IPS DF 19.7 (cell line): ENCODE data around the gene WBP2NL.
"Not testable (repeated sequence)": the region's sequence is repeated elsewhere in the genome, so short reads cannot be mapped to it uniquely, and the experiment has no call there.

Experiments
- DNase-seq: peaks from one replicate; pipeline ENCODE4 v3.0.0-alpha.2; 2013; ENCODE audit warnings: low read depth, low spot score

WBP2NL gene

GRCh38 chr22:42033263-42034181 lies 34.9 kb downstream of the WBP2NL start:
- no peak for DNase-seq

GRCh38 chr22:42035256-42035655 lies 36.7 kb downstream of the WBP2NL start:
- DNase-seq, result no peak

DNA sequence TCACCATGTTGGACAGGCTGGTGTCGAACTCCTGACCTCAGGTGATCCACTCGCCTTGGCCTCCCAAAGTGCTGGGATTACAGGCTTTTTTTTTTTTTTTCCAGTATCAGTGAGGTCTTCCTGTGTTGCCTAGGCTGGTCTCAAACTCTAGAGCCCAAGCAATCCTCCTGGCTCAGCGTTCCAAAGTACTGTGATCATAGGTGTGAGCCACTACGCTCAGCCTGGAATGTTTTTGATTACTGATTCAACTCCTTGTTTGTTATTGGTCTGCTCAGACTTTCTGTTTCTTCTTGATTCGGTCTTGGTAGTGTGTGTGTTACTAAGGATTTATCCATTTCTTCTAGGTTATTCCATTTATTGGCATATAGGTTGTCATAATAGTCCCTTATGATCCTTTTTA lies 40.7 kb downstream of the WBP2NL start:
- no peak for DNase-seq

- DNase-seq, result no peak
These were observed 43.2 kb downstream of the WBP2NL start for GRCh38 chr22:42041784-42042183.

DNA sequence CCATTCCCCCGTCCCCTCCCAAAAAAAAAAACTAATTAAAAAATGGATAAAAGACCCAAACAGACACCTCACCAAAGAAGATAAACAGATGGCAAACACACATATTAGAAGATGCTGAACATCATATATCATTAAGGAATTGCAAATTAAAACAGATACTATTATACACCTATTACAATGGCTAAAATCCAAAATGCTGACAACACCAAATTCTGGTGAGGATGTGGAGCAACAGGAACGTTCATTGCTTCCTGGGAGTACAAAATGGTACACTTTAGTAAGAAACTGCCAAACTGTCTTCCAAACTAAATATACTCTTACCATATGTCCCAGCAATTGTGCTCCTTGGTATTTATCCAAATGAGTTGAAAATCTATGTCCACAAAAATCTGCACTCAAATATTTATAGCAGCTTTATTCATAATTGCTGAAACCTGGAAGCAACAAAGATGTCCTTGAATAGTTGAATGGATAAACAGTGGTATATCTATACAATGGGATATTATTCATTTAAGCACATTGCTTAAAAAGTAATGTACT lies 52.1 kb downstream of the WBP2NL start:
- DNase-seq, result no peak

- no peak for DNase-seq
These were observed 54.2 kb downstream of the WBP2NL start for GRCh38 chr22:42052765-42053164.

GRCh38 chr22:42056757-42057511 lies 58.3 kb downstream of the WBP2NL start:
- no peak for DNase-seq

DNA sequence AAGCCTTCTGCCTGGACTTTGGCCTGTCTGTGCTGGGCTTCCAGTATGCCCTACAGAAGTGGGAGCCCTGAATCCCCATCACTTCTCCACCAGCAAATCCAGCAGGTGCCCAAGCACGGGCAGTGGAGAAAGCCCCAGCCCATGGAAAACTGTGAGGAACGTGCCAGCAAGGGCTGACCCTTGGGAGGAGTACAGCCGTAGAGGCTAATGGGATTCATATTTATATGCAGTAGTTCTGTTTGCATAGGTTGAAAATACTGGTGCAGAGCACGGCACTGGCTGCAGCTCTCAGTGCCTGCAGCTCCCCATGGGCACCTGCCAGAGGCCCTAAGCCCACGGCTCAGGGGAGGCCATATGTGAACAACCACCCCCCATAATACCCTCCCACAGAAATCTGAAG lies 61.9 kb downstream of the WBP2NL start:
- no peak for DNase-seq

DNA sequence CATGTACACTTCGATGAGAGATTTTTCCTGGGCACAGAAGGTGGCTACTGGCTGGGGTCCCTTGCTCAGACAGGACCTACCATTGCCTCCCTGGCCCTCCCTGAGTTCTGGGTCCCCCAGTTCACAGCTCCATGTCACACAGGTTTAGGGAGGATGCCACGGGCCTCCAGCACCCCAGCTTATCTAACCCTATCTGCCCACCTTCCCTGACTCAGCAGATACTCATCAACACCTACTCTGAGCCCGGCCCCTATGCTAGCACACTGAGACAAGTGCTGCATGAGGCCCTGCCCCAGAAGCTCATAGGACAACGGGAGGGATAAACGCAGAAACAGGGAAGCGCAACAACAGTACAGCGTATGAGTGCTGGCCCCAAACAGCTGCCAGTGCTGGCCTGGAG lies 62.5 kb downstream of the WBP2NL start:
- no peak for DNase-seq

DNA sequence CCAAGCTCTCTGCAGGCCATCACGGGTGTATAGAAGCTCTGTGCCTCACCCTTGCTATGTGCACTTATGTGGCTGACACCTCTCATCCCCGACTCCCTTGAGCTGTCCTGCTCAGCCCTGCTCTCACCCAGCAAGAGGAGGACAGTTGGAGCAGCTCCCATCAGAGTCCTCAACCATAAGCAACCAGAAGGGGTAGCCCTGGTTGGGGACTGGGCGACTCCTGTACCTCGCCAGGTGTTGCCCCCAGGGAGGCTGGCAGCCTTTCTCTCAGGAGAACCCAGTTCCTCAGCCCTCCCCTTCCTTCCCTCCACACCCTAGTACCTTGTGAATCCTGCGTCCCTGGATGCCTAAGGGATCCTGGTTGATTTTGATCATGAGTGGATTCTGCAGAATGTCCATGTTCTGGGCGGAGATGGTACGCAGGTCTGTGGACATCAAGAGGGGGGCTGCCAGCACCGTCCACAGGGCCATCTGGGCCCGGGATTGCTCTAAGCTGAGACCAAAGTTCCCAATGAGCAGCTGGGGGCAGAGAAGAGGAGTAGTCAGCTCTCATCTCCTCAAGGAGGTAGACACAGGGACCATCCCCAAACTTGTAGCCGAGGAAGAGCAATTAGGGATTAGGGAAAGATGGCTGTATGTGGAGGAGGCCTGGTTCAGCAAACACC lies 64.0 kb downstream of the WBP2NL start:
- no peak for DNase-seq

DNA sequence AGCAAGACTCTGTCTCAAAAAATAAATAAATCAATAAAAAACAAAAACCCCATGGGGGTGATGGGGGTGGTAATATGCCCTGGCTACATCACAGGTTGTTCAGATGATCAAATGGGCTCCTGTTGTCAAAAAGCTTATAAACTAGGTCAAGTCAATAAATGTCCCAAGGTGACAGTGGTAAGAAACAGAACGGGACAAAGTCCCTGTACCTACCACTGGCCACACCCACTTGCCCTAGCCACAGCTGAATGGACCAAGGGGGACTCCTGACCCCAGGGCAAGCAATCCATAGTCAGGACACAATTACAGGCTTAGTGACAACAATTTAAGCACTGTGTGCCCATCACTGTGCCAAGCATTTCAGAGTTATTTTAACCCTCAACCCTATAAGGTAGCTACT lies 66.0 kb downstream of the WBP2NL start:
- no peak for DNase-seq

DNA sequence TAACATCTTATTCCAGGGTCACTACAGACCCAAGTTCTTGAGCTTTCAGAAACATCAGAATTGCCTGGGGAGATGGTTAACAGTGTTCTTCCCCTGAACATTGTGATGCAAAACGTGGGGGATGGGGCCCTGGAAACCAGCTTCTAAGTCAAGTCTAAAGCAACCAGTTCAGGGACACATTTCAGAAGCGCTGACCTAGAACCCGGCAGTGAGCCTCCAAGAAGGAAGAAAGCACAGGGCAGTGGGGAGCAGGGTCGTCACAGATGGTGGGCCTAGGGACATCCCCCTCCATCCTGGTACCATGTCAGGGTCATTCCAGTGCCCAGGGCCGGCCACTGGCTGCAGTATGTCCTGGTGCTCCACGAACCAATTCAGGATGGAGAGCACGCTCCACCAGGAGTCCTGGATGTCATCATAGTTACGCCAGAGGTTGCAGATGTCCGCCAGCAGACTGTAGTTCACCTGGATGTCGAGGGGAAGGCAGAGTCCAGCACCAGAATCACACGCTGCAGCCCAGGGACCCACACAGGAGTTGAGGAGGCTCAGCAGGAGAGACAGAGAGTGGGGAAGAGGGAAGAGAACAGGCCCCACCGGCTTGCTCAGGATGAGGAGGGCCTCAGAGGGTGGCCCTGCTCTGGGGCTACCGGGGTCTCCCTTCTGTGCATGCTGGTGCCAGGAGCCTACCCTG lies 67.0 kb downstream of the WBP2NL start:
- DNase-seq, result peak; percentile 69

GRCh38 chr22:42066126-42066761 lies 67.7 kb downstream of the WBP2NL start:
- no peak for DNase-seq

DNA sequence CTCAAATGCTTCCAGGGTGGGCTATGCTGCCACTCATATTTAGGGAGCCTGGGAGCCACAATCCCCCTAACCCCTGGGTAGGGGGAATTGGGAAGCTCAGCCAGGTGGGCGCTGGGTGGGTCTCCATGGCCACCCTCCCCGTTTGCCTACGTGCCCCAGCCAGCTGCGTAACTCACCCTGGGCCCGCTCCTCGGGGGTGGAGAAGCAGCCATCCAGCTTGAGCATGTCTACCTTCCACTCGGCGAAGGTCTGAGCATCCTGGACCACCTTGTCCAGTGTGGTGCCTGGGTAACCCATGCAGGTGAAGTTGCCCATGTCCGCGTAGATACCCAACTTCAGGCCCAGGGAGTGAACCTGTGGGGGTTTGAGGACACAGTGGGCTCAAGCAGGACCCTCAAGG lies 68.3 kb downstream of the WBP2NL start:
- DNase-seq, result no peak

DNA sequence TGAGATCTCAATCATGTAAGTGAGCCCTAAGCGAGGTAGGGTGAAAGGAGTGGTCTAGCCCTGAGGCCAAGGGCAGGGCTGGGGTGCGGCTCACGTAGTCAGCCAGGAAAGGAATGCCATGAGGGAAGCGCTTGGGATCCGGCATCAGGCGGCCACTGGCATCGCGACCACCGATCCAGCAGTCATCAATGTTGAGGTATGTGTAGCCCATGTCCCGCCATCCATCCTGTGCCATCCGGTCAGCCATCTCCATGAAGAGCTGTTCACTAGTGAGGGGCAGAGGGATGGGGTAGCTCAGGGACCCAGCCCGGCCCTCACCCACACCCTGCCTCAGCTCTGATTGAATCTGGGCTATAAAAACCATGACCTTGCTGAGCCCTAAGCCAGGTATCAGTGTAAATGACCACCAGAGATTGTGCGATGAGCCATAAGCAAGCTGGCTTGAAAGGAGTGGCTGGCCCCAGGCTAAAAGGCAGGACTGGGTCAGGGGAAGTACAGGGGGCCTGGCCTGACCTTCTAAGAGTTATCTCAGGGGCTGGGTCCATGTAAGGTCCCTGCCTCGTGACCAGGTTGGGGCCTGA lies 69.2 kb downstream of the WBP2NL start:
- DNase-seq, result no peak

DNA sequence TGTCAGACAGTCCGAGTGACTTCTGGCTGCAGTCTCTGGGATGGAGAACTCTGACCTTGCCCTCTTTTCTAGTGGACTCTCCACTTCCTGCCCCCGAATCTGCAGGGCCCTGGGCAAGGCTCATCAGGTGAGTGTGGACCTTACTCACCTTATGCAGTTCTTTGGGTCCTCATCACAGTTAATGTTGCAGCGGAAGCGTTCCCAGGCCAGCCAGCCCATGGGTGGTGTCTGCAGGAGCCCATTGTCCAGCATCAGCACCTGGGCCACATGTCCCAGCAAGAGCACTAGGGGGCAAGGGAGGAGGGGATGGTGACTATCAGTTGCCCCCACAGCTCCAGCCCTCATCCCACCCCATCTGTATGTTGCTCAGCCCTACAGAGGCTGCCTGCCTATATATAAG lies 69.7 kb downstream of the WBP2NL start:
- DNase-seq, result no peak

DNA sequence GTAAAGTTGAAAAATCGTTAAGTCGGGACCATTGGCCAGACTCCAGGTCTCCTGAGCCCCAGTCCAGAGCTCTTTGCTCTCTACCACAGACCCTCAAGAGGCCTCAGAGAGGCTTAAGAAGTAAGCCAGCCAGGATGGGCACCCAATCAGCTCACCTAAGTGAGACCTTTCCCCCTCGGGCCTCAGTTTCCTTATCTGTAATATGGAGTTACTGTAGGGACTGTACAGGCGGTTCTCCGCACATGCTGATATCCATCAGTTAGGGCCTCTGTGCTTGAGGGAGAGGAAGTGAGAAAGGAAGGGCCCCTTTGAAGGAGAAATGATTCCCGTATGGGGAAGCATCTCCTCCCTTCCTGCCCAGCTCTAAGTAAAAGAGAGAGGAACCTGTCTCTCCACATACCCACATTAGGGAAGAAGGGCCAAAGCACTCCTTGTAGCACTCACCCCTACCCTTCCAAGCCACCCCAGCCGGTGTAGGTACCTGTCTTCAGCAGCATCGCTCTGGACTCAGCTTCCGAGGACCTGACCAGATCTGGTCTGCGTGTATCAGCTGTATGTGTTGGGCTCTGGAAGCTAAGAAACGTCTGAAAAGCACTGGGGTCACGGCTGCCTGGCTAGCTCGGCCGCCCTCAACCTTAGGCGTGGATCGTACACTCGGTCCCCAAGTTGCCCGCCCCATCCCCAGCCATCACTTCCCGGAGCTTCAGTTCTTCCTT lies 71.4 kb downstream of the WBP2NL start:
- DNase-seq, result no peak

- DNase-seq, result peak; percentile 94
These were observed 72.2 kb downstream of the WBP2NL start, which contains the start of gene NAGA for GRCh38 chr22:42070517-42071422. Gene NAGA, minus strand, starts transcription at chr22:42070812. Its CDS starts 515 bp downstream, at chr22:42070297.

DNA sequence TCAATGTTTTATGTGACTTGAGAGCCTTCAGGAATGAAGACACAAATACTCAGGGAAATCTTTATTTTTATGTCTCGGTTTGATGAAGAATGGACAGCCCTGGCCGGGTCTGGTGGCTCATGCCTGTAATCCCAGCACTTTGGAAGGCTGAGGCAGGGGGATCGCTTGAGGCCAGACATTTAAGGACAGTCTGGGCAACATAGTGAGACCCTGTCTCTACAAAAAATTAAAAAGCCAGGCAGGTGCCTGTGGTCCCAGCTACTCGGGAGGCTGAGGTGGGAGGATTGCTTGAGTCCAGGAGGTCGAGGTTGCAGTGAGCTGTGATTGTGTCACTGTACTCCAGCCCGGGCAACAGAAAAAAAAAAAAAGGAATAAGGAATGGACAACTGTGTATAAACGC lies 72.9 kb downstream of the WBP2NL start:
- not testable (repeated sequence) for DNase-seq
